ENCODE measurements around the gene ELMO2. TPM values are rescaled to one million over a fixed set of nuclear protein-coding genes. Genes with fewer than 3 reads are reported as not detected.
A peak's percentile ranks its signal among the peaks of the same experiment; 100 is the strongest.

ELMO2 gene
- total and polyA plus RNA-seq, 2 of the 4 experiments (the other 2 are of a cell fraction) = 29.2 to 52.7 TPM

- Histone ChIP-seq H2AFZ (replicated peaks; ENCODE audit: low read length, poor library complexity) (no peak overlapping the region), H2AK5ac (ENCODE audit: low read depth, low read length) (peak overlapping the region; percentile 69; the same call in 1 of the 2 replicates), H4K20me1 (ENCODE audit: insufficient read depth, low read length) (peaks cover 27% of the 10 kb centered on the region; the same call in 1 of the 2 replicates), H4K8ac (ENCODE audit: low read depth in 2 of 2, low read length in 2 of 2) (peak overlapping the region; percentile 22 to 68; a peak in 3 of 4 replicates), H3K9ac (ENCODE audit: low read depth, low read length) (peak overlapping the region; percentile 56), H2BK120ac (ENCODE audit: low read depth, low read length) (peak overlapping the region; percentile 52; the same call in 1 of the 2 replicates), H3K4ac (ENCODE audit: low read depth, low read length) (peak overlapping the region; percentile 54; the same call in 1 of the 2 replicates), H4K91ac (ENCODE audit: insufficient read depth, low read depth, low read length) (0 out of 2 replicates have a peak overlapping the region, but pooled peaks have one; percentile 16), H3K9me3 (ENCODE audit: control insufficient read depth, insufficient read depth, low read length) (no peaks in the 10 kb centered on the region), H3K14ac (replicated peaks; ENCODE audit: low read depth, low read length) (peak overlapping the region; percentile 74), H3K27me3 (ENCODE audit: control insufficient read depth, insufficient read depth, low read length) (no peaks in the 10 kb centered on the region), H3K4me3 (ENCODE audit: insufficient read depth, low read depth, low read length) (no peak overlapping the region), H4K5ac (ENCODE audit: low read depth, low read length) (peak overlapping the region; percentile 28), H2BK20ac (ENCODE audit: low read depth, low read length) (peak overlapping the region; percentile 12; the same call in 1 of the 2 replicates), H3K27ac (ENCODE audit: insufficient read depth, low read length) (peak overlapping the region; percentile 90), H3K9me1 (ENCODE audit: insufficient read depth, low read length) (peaks cover 32% of the 10 kb centered on the region), H2AK9ac (replicated peaks; ENCODE audit: low read depth, low read length, poor library complexity) (no peak overlapping the region), H3K23ac (ENCODE audit: low read depth, low read length) (peak overlapping the region; percentile 46; the same call in 1 of the 2 replicates), H3K79me1 (ENCODE audit: low read depth in 1 of 2, low read length in 2 of 2) (peaks cover 36 to 82% of the 10 kb centered on the region in 2 experiments), H3K36me3 (ENCODE audit: control insufficient read depth, insufficient read depth, low read length) (peaks cover 4% of the 10 kb centered on the region; the same call in 1 of the 2 replicates), H2BK15ac (ENCODE audit: low read depth, low read length) (peak overlapping the region; percentile 66; the same call in 1 of the 3 replicates), H3K4me2 (ENCODE audit: low read depth, low read length) (peak overlapping the region; percentile 81), H2BK5ac (ENCODE audit: low read depth, low read length, poor library complexity, severe bottlenecking) (peak overlapping the region; percentile 80), H3K56ac (ENCODE audit: extremely low read depth, insufficient read depth, low read length) (no peak overlapping the region; the same call in 1 of the 2 replicates), H3K18ac (ENCODE audit: low read depth, low read length) (peak overlapping the region; percentile 42), H3K4me1 (ENCODE audit: control insufficient read depth, insufficient read depth, low read length) (peaks cover 21% of the 10 kb centered on the region)
- POLR2A ChIA-PET (ENCODE audit: unreplicated experiment) = no interaction called here
- no CpG with 5 or more reads among the region's 6 CpGs for WGBS, 2 experiments (ENCODE audit: extremely low coverage in 2 of 2, insufficient read length in 1 of 2)
- BruUV-seq (replicated peaks) = no TSS peak
- in situ Hi-C loops (cut with MboI; ENCODE audit: low sequenced_read_pairs) = no loop called here
- CTCF ChIA-PET = no interaction called here
- TF ChIP-seq MAFK (IDR thresholded peaks at IDR 0.05; ENCODE audit: low read depth, low read length) (peak; percentile 28; the same call in 1 of the 2 replicates), CHD1 (IDR thresholded peaks at IDR 0.05; ENCODE audit: low read depth, low read length) (no peak), FOS (IDR thresholded peaks at IDR 0.05; ENCODE audit: low read depth, low read length) (no peak), NFE2L2 (IDR thresholded peaks at IDR 0.05; ENCODE audit: low read depth, low read length) (no peak), POLR2A (IDR thresholded peaks at IDR 0.05; ENCODE audit: low read depth, low read length) (0 out of 2 replicates have a peak, but pooled peaks have one; percentile 4), MXI1 (IDR thresholded peaks at IDR 0.05; ENCODE audit: borderline replicate concordance, low read depth, low read length) (no peak), USF2 (IDR thresholded peaks at IDR 0.05; ENCODE audit: low read depth, low read length) (no peak)
- DNase-seq (peak; percentile 46), ATAC-seq (ENCODE audit: low read depth) (peak; percentile 50)
- dilution Hi-C loops (cut with HindIII; ENCODE audit: low sequenced_read_pairs, unreplicated experiment) = no loop called here
- intact Hi-C loops (cut with micrococcal nuclease) = loop anchor here (5.0 kb wide), 1 partner anchor 429 kb away; the partner anchor contains the start of gene ZNF335
Observed at GRCh38 chr20:46400828-46401477, 5.5 kb downstream of the ELMO2 start.
